Measurements from ENCODE around the gene GJA3.

Gene GJA3

DNA sequence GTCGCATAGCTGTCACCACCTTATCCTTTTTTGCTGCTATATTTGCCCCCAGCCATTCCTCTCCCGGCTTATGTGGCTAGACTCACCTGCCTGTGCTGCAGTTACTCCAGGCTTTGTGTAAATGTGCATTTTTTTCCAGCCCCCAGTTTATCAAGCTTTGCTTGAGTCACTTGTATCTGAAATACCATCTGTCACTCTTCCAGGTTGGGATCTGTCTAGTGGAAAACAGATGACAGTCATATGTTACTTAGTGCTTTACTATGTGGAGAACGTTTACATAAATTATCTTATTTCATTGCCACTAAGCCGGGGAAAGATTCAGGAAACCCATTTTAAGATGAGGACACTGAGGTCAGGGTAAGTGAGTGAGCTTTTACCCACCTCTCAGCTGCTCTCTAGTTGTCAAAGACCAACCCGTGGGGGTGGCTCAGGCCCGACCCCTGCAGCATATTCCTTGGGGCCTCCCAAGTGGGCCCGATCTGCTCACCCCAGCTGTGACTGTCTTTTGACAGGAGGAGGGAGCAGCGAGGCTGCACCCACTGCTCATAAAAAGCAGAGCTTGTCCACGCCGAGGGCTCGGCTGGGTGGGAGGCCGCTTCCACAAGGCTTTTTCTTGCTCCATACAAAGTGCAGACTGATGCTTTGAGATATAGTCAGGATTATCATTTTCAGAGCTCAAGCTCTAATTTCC, 24.7 kb upstream of the GJA3 start:
- in situ Hi-C loops (cut with HindIII; ENCODE audit: low sequenced_read_pairs), result loop anchor here (25.0 kb wide), 1 partner anchor 527 kb away; the partner anchor contains the start of gene IL17D

DNA sequence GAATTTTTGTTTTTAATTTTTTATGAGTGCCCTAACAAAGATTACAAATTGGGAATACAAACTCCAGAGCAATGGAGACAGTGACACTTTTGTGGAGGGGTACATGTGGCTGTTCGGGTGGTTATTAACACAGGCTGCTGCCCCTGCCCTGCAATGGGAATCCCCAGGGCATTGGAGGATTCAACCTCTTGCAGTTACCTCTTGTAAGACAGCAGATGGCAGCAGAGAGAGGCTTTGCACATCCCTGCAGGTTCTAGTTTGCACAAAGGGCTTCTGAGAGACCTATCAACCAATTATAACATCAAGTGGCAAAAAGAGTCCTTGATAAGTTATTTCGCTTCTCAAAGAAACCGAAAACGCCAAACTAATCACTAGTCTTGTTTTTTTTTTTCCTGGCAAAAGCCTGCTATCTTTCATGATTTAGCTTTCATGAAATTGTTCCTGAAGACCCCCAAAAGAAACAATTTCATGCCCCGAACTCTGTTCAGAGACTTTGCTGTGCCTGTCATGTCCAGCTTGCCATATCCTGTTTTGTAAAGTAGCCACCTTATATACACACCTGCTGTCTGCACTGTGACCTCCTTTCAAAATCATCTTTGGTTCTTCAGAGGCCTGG, 21.5 kb upstream of the GJA3 start:
- in situ Hi-C loops (cut with HindIII; ENCODE audit: low sequenced_read_pairs), result loop anchor here (25.0 kb wide), 1 partner anchor 530 kb away; the partner anchor contains the start of gene IL17D

DNA sequence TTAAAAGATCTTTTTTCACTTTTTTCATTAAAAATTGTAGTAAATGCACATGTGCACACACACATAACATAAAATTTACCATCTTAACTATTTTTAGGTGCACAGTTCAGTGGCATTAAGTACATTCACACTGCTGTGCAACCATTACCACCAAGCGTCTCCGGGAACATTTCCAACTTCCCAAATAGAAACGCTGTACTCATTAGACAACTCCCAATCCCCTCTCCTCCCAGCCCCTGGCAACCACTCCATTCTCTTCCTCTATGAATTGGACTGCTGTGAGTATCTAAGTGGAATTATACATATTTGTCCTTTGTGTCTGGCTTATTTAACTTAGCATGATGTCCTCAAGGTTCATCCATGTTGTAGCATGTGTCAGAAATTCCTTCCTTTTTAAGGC, 20.3 kb upstream of the GJA3 start:
- in situ Hi-C loops (cut with HindIII; ENCODE audit: low sequenced_read_pairs), result loop anchor here (25.0 kb wide), 1 partner anchor 531 kb away; the partner anchor contains the start of gene IL17D

DNA sequence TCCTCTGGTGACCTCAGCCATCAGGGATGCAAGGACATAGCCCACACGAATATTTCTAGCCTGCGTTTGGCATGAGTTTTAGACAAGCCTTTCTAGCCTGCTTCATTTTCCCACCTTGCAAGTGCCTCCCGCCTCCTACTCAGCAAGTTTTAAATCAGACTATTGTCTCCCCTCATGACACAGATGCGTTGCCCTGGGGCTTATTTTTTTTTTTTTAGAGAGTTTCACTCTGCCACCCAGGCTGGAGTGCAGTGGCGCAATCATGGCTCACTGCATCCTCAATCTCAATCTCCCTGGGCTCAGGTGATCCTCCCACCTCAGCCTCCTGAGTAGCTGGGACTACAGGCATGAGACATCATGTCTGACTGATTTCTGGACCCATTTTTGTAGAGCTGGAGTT, 17.3 kb upstream of the GJA3 start:
- in situ Hi-C loops (cut with HindIII; ENCODE audit: low sequenced_read_pairs), result loop anchor here (25.0 kb wide), 1 partner anchor 534 kb away; the partner anchor contains the start of gene IL17D

DNA sequence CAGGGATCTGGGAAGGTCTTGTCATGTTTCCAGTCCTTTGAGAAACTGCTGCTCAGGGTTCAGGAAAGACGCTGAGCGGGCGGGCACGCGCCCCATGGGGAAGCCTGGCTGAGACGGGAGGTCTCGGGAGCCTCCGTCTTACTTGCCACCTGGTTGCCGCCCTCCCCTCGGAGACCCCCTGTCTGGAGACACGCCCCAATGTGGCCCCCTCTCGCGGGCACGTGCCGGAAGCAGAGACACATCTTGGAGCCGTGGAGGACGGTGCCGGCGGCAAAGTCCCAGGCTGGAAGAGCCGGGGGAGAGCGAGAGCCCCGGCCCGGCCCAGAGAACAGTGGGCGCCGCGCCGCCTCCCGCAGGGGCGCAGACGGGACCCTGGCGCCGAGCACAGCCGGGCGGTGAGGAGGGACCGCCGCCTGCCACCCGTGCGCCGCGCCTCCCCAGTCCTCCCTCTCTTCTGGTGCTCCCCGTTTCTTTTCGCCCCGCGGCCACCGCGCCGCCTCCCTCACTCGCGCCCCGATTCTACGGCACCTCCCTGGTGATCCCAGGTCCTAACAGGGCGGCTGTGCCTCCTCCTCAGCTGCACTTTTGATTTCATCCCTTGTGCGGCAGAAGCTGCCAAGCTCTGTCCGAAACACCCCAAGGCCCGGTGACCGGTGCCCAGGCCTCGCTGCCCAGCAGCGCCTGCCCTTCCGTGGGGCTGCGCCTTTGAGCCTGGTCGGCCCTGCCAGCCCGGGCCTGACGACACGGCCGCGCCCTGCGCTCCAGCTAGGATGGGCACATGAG, 16.4 kb upstream of the GJA3 start:
- in situ Hi-C loops (cut with HindIII; ENCODE audit: low sequenced_read_pairs), result loop anchor here (25.0 kb wide), 1 partner anchor 535 kb away; the partner anchor contains the start of gene IL17D

DNA sequence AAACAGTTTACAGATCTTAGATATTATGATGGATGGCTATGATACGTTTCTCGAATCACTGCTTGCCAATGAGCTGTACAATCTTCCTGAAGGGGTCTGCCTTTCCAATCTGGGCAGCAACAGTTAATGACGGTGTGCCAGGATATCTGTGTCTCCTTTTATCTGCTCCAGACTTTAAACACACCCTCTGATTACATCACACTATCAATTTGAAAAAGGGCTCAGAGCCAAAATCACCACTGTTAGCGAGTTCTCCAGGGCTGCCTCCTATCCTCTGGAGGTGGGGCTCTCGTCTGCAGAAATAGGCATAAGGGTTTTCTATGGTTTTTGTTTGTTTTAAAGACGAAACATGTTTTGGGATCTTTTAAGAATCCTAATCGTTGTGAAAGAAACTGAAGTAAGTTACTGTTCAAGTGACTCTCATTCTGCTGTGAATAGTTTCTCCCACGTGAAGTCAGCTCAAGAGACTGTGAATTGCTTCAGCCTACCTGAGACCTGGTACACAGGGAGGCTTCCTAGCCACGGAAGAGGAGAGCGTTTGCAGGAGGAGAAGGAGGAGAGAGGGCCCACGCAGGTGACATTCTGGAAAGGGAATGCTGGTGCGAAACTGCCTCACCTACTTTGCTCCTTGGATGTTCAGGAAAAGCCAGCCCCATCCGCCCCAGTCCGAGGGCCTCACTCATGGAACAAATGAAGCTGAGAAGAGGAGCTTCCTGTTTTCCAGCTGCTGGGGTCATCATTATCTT, 15.2 kb upstream of the GJA3 start:
- in situ Hi-C loops (cut with HindIII; ENCODE audit: low sequenced_read_pairs), result loop anchor here (25.0 kb wide), 1 partner anchor 536 kb away; the partner anchor contains the start of gene IL17D

DNA sequence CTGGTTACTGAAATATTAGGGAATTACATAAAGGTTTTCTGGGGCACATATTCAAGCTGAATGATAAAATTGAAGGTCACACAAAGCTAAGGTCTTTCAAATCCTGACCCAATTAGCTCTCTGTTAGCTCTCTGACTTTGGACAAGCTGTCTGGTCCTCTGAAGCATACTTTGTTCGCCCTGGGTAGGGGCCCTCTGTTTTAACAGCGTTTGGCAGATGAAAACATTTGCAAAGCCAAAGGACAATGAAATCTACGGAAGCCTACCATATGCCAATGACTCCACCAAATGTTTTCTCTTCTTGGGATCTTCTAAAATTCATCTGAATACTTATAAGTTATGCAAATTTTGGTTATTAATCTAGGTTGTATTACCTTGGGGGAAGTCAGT, 14.5 kb upstream of the GJA3 start:
- in situ Hi-C loops (cut with HindIII; ENCODE audit: low sequenced_read_pairs), result loop anchor here (25.0 kb wide), 1 partner anchor 537 kb away; the partner anchor contains the start of gene IL17D

DNA sequence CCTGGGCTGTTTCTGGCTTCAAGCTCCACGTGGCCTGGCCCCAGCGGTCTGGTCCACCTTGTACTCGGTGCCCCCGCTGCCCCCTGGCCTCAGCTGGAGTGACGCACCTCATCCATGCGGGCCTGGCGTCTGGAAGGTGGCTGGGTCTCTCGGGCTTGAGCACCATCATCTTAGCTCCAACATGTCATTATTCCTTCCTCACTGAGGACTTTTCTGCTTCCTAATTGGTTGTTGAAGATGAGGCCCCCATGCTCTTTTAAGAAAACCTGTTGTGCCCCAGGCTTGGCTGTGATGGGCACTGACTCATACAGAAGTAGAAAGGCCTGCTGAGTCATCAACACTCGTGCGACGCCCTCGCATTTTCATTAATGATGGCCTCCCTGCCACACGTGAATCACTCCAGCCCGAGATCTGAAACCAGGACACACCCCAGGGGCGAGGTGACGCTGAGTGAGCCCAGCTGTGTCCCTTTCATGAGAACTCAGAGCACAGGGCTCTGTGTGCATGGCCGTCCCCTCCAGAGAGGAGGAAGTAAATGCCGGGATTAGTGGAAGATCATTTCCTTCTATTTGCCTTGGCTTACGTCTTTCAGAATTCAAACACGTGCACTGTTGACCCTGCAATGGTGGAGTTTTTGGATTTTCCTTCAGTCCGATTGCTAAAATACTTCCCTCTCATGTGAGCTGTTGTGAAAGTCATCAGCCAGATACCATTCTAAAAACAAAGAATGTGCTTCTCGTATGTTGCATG, 14.0 kb upstream of the GJA3 start:
- in situ Hi-C loops (cut with HindIII; ENCODE audit: low sequenced_read_pairs), result loop anchor here (25.0 kb wide), 1 partner anchor 537 kb away; the partner anchor contains the start of gene IL17D

DNA sequence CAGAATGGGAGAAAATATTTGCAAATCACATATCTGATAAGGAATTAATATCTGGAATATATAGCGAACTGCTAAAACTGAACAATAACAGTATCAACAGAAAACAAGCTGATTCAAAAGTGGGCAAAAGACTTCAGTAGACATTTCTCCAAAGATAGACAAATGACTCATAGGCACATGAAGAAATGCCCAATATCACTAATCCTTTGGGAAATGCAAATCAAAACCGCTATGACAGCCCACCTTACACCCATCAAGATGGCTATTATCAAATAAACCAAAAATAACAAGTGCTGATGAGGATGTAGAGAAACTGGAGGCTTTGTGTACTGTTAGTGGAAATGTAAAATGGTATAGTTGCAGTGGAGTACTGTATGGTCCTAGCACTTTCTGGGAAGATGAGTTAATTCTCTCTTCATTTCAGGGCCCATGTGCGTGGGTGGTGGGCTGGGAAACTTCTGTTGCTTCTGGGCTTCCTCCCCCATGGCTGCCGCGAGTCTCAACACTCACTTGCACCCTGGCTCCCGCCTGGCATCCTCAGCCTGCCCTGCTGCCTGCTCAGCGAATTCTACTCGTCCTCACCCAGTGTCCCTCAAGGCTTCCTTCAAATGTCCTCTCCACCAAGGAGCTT, 12.4 kb upstream of the GJA3 start:
- in situ Hi-C loops (cut with HindIII; ENCODE audit: low sequenced_read_pairs), result no loop called here

DNA sequence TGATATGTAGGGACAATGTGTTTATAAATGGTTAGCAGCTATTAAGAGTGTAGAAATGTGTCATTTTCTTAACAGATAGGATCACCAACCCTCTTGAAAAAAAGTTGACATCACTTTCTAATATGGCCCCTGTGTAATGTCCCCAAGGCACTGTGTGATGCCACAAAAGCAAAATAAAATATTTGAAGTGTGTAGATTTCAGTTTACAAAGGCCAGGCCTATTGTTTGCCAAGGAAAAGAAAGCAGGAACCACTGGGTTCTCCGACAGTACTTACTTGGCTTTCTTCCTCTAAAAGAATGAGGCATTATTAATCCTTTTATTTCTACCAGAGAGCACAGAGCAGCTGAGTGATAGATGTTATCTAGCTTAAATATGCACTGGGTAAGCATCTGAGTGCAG, 10.5 kb upstream of the GJA3 start:
- in situ Hi-C loops (cut with HindIII; ENCODE audit: low sequenced_read_pairs), result no loop called here

DNA sequence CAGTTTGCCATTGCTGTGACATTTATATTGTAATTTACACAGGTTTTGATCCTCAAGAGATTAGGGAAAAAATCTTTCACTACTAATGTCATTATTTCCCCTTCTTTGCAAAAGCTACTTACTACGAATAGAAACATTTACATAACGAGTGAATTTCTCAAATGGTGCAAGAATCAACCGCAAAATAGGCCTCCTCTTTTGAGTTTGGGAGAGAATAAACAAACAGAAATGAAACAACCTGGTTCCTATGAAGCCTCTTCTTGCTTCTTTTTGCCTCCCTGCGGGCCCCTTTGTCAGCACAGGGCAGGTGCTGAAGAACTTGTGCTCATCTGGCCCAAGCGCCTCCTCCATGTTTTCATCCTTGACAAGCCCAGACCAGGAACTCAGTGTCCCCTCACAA, 10.1 kb upstream of the GJA3 start:
- in situ Hi-C loops (cut with HindIII; ENCODE audit: low sequenced_read_pairs), result no loop called here

DNA sequence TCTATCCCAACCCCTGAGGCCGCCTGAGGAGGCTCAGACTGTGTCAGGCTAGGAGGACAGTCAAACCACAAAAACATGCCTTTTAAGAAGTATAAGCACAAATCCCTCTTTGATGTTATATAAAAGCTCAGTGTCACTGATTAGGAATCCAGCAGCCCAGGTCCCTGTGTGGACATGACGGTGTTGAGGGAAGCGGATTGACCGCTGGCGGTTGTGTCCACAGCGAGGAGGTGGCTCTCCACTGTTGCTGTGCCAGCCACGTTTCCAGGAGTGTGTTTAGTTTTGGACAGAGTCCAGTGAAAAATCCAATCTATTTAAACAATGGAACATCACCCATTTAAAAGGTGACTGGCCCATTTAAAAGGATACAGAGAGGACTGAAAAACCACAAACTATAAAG, 7.5 kb upstream of the GJA3 start:
- in situ Hi-C loops (cut with HindIII; ENCODE audit: low sequenced_read_pairs), result no loop called here

DNA sequence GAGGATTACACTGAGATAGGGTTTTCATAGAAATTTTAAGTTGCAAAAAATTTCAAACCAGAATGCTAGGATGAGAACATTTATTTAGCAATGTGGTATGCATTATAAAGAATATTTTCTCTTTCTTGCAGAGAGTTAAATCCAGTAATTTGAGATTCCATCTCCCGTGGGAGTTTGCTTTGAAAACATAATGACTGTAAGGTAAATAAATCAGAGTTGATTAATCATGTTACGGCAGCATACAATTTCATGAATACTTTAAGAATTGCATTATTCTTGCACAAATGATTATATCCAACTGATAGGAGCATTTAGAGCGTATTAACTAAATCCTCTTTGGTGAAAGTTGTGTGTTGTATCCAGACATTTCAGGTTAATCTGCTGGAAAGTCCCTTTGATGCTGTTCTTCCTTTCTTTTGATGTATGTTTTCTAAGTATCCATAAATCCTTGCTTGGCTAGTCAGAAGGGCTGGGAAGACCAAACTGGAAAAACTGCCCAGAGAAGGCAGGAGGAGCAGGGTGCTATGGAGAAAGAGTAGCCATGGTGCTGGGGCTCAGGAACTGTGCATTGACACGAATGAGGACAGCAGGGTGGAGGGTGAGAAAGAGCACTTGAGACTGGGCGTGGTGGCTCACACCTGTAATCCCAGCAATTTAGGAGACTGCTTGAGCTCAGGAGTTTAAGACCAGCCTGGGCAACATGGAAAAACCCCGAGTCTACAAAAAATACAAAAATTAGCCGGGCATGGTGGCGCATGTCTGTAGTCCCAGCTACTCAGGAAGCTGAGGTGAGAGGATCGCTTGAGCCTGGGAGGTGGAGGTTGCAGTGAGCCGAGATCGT, 4.8 kb upstream of the GJA3 start:
- in situ Hi-C loops (cut with HindIII; ENCODE audit: low sequenced_read_pairs), result no loop called here

DNA sequence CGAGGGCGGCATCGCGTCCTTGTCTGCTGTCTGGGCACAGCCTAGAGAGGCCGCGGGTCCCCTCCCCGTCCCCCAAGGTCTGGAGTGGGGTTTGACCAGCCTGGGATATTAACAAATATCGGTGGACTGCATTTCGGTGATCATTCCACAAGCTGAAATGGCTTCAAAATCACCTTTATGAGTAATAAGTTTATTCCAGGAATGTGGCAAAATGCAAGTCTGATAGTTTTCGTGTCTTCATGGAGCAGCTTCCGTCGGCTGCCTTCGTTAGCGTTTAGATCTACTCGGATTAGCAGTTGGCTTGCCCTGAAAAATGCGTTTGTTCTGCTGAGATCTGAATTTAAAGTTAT, 1.1 kb upstream of the GJA3 start:
- in situ Hi-C loops (cut with HindIII; ENCODE audit: low sequenced_read_pairs), result no loop called here

DNA sequence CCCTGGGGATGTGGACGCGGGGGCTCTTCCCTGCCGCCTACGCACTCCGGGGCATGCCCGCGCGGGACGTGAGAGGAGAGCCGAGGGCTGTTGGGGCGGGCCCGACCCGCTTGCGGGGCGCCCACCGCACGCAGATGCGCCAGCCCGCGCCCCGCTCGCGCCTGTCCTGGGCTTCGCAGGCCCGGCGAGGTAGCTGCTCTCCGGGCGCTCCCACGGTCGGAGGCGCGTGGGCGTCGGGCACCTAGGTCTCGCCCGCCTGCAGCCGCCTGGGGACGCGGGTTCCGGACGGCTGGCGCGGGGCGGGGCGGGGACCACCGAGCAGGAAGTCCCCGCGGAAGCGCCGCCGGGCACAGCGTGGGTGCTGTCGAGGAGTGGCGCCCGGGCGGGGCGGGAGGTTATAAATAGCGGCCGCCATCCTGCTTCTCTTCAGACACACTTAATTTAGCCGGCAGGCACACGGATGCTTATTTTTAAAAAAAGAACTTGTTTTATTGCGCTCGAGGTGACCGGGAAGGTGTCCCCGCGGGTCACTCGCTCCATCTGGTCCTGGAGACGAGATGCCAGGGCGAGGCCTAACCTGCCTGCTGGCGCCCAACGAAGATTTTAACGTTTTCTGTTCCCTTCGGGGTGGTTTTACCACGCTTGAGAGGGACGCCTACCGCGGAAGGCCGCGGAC, 561 bp upstream of the GJA3 start:
- in situ Hi-C loops (cut with HindIII; ENCODE audit: low sequenced_read_pairs), result no loop called here

DNA sequence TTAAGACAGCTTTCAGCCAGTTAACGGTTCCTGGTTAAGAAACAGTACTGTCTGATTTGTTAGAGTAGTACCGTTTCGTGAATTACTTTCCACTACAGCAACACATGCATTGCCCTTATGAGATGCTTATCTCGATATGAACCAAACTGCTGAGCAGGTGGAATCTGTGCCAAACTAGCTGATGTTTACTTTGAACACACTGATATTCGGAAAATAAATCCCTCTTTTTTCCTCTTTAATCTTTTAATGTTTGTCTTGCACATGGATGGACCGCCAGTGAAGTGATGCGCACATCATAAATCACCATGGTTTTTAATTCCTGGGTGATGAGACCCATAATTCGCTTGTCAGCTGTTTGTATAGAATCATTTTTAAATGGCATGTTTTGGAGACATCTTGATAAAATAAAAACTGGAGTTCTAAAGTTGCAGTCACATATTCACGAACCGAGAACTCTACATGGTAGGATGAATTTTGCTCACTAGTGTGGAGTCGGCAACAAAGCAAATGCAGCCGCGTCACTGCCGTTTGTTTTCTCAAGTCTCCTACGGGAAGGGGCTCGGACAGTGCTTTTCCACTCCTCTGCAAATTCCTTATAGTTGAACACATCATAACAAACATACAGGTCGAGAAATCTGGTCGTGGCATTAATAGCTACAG, 1.1 kb downstream of the GJA3 start:
- in situ Hi-C loops (cut with HindIII; ENCODE audit: low sequenced_read_pairs), result no loop called here

DNA sequence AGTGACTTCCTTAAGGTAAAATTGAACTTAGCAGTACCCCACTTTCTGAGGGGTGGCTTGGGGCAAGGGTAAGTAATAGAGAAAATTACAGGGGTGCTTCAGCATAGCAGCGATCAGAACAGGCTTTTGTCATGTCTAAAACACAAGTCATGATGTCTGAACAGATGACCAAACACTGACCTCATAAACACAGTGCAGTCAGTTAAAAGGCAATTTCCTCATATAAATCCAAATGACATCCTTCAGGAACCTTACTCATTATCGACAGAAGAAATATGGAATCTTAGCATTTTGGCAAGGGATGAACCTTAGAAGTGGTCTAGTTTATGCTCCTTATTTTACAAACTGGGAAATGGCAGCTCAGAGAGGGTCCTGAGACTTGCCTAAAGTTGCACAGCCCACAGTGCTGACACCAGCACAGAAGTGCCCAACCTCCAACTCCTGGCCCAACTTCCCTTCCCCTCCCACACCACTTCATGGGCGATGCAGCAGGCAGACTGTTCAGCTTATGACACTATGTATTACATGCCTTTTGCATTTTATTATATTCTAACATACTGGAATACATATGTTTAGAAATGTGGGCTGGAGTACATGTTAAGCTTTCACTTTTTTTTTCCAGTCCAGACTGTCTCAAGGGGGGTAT, 3.6 kb downstream of the GJA3 start:
- in situ Hi-C loops (cut with HindIII; ENCODE audit: low sequenced_read_pairs), result no loop called here

All from endothelial cell of hepatic sinusoid (primary cell).